Tibial nerve (tissue), 3 donors: ENCODE data around the gene ELFN1.

Source experiments
- POLR2A ChIP-seq, 2 donors: fragments of 450-650 bp; IDR thresholded peaks; one replicate each; pipeline ENCODE4 v1.6.1; 2017; ENCODE audit warnings: antibody characterized with exemption in 2 of 2, mild to moderate bottlenecking in 2 of 2, moderate library complexity in 2 of 2
- TF ChIP-seq, protein P1 (sequence below), 5 experiments: fragments of 200-600 bp in 3 of 5; fragments of 450-650 bp in 2 of 5; sonication (generic) in 3 of 5; IDR thresholded peaks; one replicate each; pipeline ENCODE4 v1.5.1; 2016 to 2019; ENCODE audit warnings: antibody characterized with exemption in 5 of 5, mild to moderate bottlenecking in 3 of 5, moderate library complexity in 2 of 5

DNA sequence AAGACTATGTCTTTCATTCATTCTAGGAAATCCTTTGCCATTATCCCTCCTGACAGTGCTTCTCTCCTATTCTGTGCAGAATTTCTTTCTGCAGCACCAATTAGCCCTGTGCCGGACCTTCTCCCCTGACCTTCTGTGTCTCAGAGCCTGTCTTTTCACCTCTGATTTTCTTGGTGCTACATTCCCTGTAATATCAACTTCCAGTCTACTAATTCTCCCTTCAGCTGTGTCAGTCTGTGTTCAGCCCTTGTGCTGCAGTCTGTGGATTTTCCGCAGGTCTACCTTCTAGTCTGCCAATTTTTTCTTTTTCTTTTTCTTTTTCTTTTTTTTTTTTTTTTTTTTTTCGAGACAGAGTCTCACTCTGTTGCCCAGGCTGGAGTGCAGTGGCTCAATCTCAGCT is 115.8 kb downstream of the ELFN1 start:
- TF ChIP-seq, protein P1, sequence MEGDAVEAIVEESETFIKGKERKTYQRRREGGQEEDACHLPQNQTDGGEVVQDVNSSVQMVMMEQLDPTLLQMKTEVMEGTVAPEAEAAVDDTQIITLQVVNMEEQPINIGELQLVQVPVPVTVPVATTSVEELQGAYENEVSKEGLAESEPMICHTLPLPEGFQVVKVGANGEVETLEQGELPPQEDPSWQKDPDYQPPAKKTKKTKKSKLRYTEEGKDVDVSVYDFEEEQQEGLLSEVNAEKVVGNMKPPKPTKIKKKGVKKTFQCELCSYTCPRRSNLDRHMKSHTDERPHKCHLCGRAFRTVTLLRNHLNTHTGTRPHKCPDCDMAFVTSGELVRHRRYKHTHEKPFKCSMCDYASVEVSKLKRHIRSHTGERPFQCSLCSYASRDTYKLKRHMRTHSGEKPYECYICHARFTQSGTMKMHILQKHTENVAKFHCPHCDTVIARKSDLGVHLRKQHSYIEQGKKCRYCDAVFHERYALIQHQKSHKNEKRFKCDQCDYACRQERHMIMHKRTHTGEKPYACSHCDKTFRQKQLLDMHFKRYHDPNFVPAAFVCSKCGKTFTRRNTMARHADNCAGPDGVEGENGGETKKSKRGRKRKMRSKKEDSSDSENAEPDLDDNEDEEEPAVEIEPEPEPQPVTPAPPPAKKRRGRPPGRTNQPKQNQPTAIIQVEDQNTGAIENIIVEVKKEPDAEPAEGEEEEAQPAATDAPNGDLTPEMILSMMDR (IDR thresholded peaks at IDR 0.05) = no peak
- TF ChIP-seq POLR2A (IDR thresholded peaks at IDR 0.05) = no peak
